HG03460 (cell line): ENCODE data around the gene AFF2.

Experiments
- ATAC-seq: cut with Tn5 transposase; IDR thresholded peaks from one replicate; pipeline ENCODE4 v1.9.1; 2021; ENCODE audit not compliant: unreplicated experiment

AFF2 gene

DNA sequence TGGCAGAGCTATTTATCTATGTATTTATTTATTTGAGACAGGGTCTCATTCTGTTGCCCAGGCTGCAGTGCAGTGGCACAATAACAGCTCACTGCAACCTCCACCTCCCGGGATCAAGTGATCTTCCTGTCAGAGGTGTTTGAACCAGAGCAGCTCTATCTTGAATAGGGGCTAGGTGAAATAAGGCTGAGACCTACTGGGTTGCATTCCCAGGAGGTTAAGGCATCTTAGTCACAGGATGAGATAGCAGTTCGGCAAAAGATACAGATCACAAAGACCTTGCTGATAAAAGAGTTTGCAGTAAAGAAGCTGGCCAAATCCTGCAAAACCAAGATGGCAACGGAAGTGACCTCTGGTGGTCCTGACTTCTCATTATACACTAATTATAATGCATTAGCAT, 501.9 kb downstream of the AFF2 start:
- no peak for ATAC-seq

DNA sequence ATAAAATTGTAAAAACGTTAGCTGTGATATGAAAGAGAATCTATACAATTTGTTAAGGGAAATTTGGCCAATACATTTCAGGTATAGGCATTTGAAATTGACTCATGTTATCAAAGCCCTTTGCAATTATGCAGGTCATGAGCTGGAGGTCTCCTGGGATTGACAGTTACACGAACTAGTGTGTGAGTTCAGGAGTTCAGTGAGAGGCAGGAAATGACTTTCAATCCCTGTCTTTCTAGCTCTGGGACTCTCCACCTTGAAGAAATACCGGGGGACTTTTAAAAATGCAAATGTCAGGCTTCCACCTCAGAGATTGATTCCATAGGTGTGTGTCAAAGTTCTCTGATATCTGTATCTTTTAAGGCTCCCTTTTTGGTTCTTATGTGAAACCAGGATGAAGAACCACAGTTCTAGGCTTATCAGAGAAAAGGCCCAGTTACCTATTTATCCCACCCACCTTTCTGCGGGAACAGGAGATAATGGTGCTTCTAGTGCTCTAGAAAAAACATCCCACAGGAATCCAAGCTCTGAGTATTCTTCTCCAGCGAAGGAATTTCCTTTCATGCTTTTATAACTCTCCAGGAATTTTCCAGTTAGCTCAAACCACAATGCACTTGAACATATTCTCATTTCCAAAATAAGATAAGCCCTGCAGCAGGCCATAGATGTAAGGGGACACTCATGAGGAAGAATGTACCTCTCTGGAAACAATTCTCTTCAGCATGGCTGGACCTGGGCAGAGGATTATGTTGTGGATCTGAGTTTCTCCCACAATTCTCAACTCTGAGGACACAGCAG, 503.6 kb downstream of the AFF2 start:
- no peak for ATAC-seq

DNA sequence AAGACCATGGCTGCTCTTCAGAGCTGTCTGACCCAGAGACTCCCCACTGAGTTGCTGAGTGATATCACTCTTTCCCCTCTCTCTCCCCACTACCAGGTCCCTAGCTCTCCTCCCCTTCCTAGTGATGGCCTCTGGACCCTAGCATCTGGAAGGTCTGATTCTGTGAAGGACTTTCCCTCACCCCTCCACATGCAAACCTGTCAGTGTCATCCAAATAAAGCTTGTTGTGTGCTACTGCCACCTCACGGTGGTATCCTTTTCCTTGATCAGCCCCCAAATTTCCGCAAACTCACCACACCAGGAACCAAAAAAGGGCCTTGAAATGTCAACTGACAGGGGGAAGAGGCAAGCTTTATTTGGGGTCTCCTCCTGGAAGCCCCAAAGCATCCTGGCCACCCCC, 504.5 kb downstream of the AFF2 start:
- ATAC-seq = no peak

DNA sequence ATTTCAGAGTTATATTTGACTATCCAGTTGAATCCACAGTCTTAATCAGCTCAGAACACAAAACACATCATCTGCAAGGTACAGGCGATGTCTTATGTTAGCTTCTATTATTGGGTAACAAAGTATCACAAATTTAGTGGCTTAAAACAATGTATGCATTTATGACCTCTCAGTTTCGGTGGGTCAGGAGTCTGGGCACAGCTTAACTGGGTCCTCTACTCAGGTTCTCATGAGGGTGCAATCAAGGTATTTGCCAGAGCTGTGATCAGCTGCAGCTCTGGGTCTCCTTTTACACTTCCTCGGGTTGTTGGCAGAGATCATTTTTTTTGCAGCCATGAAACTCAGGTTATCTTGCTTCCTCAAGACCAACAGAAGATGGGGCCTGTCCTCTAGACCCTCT, 505.8 kb downstream of the AFF2 start:
- no peak for ATAC-seq

DNA sequence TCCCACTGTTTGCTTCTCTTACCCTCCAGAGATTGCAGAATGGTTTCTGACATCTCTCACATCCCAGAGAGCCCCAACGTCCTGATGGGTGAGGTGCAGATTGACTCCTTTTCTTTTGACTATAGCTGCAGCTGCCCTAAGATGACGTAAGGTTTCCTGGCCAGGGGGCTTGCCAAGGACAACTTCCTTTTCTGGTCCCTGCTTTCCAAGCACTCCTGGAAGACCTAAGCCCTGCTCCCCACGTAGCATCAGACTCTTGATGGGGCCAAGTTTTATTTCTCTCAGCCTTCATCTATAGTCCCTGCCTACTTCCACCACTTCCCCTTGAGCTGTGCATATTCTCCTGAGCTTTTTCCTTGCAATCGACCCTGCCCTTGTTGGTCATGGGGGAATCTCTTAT, 507.0 kb downstream of the AFF2 start:
- ATAC-seq = no peak

DNA sequence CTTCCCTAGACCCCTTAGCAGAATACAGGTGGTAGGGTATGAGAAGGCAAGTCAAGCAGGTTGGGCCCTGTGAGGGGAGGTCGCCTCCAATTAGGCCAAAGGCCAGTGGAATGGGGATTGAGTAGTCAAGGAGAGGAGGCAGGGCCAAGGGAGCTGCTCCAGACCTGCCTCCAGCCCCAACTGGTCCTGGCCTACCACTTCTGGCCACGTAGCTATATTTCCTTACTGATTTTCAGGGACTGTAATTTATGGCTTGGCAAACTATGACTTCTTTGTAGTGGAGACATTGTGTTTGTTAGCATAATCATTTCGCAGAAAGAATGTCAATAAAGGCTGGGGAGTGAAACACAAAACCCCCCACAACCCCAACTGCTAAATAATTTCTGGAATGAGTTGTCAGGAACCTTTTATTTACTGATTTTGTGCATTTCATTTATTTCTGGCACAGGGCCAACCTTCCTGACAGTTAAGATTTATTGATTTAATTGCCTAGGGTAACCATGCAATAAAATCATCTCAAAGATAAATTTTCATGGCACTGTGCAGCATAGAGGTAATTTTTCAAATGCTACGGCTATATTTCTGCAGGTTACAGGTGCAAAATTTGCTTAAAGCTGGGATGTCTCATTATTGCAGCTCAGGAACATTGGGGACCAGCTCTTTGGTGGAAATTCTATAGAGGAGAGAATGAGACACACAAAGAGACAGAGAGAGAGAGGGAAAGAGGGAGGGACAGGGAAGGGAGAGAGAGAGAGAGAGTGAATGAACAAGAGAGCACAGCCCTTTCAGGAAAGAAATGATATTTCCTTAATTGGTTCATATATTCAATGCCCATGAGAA, 509.8 kb downstream of the AFF2 start:
- no peak for ATAC-seq

DNA sequence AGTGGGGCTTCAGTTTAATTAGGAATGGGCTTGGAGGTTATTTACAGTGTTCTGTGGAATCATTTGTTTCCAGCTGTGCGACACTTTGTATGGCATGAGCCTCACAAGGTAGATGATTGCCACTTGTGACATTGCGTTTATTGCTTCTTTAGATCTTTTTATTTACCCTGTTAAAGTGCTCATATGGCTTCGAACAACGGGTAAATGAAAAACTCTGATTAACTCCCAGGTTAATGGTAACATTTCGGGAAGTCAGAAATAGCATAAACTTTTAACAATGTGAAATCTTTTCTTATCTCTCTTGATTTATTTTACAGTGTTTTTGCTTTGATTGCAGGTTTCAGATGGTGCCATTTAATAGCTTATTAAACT, 510.4 kb downstream of the AFF2 start:
- ATAC-seq = no peak

DNA sequence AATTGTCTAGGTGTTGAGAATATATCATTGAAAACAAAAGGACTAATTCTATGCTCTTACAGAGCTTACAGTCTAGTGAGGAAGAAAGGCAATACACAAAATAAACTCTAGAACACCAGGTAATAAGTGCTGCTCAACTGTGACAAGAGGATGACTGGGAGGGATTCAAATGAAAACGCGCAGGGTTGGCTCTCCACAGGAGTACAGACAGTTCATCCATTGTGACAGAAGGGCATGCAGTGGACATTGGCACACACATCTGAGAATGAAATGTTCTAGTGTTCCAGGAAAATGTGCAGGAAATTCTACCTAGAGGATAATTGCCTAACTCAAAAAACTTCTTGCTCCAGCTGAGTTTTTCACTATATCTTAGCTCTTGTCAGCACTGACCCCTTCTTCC, 512.7 kb downstream of the AFF2 start:
- ATAC-seq = no peak

DNA sequence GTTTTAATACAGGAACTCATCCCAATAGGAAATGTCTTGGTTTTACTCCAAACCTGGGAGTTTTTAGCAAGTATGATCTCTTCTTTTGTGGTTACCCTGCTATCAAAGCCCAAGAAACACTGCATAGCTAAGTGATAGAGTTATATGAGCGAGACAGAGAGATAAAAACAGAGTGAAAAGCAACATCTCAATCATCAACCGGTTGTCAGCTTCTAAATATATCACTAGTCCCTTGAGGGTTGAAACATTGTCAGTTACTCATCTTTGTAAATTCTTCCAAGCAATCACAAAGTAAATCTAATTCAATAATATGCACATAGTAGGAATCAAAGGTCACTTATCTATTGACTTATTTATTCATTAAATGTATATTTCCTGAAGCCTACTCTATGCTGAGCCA, 520.7 kb downstream of the AFF2 start:
- ATAC-seq = no peak

DNA sequence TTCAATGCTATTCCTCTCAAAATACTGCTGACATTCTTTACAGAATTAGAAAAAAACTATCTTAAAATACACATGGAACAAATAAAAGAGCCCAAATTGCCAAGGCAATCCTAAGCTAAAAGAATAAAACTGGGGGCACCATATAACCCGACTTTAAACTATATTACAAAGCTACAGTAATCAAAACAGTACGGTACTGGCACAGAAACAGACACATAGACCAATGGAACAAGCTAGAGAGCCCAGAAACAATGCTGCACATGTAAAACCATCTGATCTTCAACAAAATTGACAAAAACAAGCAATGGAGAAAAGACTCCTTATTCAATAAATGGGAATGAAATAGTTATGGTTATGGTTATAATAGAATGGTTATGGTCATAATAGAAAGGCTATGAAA, 522.1 kb downstream of the AFF2 start:
- no peak for ATAC-seq

DNA sequence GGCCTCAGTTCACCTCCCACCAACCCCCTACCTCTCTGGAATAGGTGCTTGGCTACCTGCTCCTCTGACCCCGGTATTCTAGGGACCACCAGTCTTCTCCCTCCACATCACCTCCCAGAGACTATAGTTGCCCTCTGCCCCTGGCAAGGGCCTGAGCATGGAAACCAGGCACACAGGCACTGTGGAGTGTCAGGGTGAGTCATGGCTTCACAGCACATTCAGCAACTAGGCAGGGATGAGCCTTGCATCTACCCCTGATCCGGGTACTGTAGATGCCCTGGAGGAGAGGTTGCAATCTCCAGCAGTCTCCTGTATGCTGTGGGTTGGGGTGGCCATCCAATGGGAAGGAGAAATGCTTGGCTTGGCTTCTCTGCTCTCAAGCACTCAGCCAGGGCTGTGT, 532.0 kb downstream of the AFF2 start:
- no peak for ATAC-seq

DNA sequence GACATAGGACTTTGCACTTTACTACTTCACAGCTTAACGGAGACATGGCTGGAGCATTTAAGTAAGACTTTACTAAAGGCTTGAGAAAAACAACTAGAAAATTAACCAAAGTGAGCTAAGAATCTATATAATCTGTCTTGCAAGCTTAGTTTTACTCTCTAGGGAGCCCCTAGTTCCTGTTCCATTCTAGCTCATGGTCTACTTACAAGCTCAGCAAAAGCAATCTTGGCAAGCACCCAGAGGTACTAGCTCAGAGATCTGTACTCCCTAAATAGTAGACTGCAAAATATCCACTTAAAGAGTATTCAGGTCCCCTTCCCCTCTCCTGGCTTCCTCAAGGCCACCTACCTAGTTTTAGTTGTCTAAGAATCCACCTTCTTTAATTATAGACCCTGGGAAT, 535.7 kb downstream of the AFF2 start:
- no peak for ATAC-seq

DNA sequence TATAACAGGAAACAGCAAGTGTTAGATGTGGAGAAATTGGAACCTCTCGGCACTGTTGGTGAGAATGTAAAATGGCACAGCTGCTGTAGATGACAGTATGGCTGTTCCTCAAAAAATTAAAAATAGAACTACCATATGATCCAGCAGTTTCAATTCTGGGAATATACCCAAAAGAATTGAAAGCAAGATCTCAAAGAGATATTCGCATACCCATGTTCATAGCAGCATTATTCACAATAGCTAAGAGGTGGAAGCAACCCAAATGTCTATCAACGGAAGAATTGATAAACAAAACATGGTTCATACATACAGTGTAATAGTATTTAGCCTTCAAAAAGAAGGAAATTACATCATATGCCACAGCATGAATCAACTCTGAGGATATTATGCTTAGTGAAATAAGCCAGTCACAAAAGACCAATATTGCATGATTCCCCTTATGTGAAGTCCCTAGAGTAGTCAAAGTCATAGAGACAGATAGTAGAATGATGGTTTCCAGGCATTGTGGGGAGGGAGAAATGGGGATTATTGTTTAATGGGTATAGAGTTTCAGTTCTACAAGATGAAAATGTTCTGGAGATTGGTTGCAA, 537.0 kb downstream of the AFF2 start:
- ATAC-seq = no peak

DNA sequence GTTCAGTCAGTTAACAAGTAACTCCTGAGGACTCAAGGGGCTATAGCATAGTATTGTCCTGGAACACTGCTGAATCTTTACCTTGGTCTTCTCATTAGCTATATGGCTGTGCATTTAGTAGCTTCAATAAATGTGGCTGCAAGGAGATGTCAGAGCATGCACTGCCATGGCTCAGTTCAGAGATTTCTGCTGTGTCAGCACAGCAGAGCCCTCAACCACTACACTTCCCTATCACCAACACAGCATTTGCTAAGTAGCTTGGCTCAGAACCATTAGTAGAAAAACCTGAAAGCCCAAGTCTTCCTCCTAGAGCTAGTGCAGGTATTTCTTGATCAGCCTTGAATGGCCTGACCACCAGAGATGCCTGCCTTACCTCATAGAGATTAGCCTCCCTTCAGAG, 538.6 kb downstream of the AFF2 start:
- ATAC-seq = no peak

DNA sequence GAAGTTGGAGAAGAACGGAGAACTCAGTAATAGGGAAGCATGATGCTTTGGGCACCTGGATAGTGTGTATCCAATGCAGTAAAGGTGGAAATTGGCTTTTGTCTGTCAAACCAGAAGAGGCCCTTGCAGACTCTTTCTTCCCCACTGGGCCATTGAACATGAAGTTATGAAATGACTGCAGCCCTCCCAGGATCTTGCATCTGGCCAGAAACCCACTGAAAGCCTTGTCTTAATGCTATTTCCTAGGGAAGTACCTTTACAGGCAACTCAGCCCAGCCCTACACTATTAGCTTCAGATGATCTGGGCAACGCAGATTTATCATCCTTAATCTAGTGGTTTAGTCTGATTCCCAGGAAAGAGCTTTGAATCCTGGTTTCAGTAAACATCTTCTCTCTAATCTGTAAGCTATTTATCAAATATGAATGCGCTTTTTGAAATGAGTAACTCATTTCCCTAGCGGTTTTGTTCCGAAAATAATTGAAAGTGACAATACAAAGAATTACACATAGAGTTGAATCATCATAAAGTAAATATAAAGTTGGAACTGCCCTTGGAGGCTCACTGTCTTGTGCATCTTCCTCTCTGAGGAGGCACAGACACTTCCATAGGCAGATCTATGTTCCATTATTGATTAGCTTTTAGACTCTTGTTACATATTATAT, 540.6 kb downstream of the AFF2 start:
- no peak for ATAC-seq

DNA sequence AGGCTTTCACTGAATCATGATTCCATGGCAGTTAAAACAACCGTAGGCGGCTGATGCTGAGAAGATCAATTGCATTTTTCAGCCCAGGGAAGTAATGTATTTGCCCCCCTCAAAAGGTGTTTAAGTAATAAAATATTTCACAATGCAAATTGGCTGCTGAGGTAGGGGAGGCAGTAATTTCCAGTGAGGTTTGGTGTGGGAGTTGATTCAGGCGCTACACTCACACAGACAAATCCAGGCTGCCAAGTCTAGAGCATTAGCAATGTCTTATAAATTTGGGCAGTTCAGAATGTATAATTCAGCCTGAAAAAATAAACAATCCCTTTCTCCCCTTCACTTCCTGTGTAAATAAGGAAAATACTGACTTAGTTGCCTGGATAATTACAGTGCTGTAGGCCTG, 543.0 kb downstream of the AFF2 start:
- no peak for ATAC-seq

DNA sequence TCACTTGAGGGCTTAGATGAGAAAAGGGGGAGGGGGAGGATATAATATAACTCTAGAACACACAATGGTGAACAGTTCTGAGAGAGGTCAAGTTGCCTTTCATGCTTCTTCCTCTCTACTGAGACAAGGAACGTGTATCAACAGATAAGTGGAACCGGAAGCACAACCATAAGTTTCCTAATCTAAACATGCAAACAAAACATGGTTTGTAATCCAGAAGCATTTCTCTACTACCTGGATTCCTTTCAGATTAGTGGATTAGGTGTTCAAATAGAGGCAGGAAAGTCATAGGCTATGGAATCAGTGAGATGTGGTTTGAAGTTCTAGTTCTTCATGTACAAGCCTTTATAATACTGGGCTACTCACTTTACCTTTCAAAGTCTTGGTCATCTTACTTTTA, 544.1 kb downstream of the AFF2 start:
- ATAC-seq = no peak

DNA sequence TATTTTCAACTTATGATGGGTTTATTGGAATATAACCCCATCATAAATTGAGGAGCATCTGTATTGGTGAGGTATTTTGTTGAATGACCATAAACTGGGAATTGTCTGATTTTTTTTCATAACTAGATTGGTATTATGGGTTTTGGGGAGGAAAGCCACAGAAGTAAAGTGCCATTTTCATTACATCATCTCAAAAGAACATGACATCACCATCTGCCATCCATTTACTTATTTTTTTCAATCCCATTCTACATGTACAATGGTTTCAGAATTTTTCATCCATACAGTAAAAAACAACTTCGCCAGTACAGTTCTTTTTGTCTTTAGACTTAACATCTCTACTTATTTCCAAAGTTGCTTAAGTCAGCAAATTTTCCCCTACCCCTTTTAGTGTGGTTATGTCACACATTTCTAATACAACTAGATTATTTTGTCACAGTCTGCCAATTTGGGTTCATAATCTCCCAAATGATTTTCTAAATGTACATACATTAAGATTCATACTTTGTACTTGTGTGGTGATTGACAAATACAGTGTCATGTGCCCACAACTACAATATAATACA, 545.3 kb downstream of the AFF2 start:
- ATAC-seq = no peak
